GM10847 (cell line): ENCODE data around the gene ZG16.

ENCODE experiments used
- POLR2A ChIP-seq: IDR thresholded peaks from 2 replicates; pipeline ENCODE4 v1.6.1; 2011; ENCODE audit not compliant: insufficient read length; ENCODE audit errors: extremely low read depth

ZG16 gene, protein sequence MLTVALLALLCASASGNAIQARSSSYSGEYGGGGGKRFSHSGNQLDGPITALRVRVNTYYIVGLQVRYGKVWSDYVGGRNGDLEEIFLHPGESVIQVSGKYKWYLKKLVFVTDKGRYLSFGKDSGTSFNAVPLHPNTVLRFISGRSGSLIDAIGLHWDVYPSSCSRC

DNA sequence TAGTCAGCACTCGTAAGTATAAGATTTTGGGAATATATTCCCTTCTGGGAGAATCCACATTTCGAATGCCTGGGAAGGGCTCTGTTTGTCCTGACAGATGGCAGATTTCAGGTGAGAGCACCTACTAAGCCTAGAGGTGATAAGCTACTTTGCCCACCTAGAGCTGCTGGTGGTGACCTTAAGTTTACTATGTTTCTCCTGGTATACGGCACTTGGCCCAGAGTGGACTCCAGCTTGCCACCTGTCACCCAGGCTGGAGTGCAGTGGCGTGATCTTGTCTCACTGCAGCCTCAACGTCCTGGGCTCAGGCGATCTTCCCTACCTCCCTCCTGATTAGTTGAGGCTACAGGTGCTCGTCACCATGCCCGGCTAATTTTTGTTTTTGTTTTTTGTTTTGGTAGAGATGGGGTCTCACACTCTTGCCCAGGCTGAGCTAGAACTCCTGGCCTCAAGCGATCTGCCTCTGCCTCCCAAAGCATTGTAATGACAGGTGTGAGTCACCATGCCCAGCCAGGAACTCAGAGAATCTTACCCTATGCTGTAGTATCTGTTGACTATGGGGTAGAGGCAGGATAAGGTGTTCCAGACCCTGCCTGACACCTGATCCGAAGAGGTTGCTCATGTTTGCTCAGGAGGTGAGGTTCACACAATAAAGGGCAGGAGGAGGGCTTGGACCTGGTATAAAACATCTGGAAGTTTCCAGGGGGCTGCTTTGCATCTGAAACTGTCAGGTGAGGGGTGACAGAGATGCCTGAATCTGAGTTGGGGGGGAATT is at the start of gene ZG16:
Gene ZG16, plus strand, starts transcription at position 681 of the 775 bp plus-strand sequence. CDS start 1,011 bp downstream, outside the sequence.
- no peak for TF ChIP-seq POLR2A

DNA sequence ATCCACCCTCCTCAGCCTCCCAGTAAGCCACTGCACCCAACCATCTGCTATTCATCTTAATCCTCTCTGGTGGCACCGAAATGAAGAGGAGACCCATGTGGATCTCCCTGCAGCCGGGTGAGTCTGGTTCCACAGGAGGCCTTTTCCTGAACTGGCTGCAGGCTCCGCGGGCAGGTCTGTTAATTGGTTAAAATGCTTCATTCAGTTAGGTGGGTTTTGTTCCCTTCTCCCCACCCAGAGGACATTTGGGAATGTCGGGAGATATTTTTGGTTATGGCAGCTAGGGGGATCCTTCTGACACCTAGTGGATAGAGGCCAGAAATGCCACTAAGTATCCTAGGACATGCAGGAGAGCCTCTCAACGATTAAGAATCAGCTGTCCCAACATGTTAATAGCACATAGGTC is 48.9 kb upstream of the ZG16 start:
- no peak for TF ChIP-seq POLR2A

DNA sequence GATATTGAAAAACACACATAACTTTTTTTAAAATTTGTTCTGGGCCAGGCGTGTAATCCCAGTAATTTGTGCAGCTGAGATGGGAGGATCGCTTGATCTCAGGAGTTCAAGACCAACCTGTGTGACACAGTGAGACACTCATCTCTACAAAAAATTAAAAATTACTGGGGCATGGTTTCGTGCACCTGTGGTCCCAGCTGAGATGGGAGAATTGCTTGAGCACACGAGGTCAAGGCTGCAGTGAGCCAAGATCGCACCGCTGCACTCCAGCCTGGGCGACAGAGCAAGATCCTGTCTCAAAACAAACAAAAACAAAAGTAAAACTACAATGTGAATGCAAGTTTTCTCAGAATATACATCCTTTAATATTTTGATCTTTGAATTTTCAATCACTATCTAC is 47.4 kb upstream of the ZG16 start:
- no peak for TF ChIP-seq POLR2A

DNA sequence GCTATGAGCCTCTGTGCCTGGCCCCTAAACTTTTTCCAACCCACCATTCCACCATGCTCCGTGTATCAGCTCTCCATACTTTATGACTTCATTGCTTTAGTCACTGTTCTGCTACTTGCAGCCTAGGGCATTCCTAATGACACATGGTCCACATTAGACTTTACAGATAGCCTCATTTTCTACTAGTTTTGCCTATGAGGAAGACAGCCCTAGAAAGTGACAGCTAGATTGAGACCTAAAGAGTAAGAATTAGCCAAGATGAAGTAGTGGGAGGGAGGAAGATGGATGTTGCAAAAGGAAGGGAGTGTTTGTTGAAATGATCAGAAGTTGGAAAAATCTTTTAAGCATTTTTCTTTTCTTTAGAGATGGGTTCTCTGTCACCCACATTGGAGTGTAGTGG is 43.3 kb upstream of the ZG16 start:
- no peak for TF ChIP-seq POLR2A

DNA sequence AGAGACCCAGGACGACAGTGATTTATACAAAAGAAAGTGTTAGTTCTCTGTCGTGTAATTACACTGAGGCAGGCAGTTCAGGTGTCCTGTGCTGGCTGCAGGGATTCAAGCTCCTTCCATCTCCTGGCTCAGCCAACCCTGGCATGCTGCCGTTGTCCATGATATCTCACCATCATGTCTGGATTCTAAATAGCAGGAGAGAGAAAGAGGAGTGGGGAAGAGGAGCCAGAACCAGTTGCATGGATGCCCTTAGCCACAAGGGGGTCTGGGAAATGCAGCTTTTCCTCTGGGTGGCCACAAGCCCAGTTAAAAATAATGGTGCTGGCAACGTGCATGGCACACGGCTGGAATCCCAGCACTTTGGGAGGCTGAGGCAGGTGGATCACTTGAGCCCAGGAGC is 41.9 kb upstream of the ZG16 start:
- no peak for TF ChIP-seq POLR2A

DNA sequence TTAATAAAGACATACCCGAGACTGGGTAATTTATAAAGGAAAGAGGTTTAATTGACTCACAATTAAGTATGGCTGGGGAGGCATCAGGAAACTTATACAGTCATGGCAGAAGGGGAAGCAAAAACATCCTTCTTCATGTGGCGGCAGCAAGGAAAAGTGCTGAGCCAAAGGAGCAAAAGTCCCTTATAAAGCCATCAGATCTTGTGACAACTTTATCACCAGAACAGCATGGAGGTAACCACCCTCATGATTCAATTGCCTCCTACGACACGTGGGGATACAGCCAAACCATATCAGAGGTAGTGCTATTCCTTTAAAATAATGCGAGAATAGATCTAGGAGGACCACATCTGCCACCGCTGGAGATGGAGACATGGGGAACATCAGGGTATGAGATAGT is 41.3 kb upstream of the ZG16 start:
- no peak for TF ChIP-seq POLR2A

DNA sequence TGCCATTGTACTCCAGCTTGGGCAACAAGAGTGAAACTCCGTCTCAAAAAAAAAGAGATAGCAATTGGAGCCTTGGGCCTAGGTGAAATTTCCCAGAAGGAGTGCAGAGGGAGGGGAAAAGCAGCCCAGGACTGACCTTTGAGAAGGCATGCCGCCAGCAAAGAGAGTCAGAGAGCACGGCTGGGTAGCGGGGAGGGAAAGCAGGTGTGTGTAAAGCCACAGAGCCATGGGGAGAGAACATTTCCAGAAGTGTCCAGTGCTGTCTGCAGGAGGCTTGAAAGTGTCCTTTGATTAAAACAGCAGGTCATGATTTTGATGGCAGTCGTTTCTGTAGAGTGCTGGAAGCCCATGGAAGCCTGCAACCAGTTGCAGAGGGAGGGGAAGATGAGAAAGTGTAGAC is 40.3 kb upstream of the ZG16 start:
- TF ChIP-seq POLR2A, result no peak

DNA sequence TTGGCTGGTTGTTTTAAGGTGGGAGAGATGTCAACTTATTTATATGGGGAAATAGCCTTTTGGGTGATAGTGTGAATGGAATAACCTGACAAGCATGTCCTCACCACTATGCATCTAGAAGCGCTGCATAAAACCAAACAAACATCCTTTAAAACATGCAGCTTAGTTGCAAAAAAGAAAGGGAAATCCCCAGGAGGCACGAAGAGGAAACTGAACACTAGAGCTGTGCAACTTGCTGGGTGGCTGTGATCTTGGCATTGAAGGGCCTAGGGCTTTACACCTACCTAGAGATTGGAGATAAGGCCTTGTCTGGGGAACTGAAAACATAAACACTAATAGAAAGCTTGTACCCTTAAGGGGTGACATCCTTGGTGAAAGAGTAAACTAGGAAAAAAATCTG is 39.5 kb upstream of the ZG16 start:
- no peak for TF ChIP-seq POLR2A

DNA sequence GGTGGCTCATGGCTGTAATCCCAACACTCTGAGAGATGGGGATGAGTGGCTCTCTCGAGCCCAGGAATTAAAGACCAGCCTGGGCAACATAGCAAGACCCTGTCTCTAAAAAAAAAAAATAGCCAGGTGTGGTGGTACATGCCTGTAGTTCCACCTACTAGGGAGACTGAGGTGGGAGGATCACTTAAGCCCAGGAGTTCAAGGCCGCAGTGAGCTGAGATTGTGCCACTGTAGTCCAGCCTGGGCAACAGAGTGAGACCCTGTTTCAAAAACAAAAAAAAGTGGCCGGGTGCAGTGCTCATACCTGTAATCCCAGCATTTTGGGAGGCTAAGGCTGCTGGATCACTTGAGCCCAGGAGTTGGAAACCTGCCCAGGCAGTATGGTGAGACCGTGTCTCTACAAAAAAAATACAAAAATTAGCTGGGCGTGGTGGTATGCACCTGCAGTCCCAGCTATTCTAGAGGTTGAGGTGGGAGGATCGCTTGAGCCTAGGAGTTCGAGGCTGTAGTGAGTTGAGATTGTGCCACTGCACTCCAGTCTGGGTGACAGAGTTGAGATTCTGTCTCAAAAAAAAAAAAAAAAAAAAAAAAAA is 35.3 kb upstream of the ZG16 start:
- no peak for TF ChIP-seq POLR2A

DNA sequence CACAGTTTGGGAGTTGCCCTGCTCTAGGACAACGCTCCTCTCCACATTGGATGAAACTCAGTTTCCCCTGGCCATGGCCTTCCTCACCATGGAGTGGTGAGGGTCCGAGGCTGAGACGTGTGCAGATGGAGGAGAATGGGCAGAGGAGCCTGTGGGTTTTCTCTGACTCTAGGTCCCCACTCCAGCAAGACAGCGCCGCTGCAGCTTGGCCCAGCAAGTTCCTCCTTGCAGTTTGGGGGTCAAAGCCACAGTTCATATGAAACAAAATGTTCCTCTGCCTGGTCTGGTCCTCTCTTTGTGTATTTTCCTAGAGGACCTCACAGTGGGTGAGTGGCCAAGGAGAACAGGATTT is 34.6 kb upstream of the ZG16 start:
- TF ChIP-seq POLR2A, result no peak

DNA sequence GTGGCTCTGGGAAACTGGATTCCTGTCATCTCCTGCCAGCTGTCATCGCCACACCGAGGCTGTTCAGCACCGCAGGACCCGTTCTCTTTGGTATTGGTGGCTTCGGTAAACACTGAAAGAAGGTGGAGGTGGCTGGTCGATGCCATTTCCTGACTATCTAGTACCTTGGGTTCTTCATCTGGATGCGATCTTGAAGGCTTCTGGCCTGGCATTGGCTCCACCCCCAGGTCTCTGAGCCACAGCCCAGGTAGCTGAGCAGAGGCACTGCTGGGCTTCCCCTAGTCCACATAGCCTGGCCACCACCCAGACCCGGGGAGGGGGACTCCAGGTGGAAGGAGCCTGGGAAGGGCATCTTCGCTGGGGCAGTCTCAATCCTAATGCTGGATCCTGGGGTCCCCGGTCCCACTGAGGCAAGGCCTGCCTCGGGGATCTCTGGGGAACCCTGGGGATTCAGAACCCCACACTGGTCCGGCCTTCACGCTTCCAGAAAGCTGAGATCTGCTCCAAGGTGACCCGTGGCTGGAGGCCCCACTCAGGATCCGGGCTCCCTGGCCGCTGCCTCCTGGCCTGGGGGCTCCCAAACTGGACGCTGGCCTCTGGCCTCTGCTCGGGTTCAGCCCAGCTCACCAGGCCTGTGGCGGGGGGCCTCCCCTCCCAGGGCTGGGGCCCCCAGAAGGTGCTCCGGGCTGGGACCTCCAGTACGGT is 34.1 kb upstream of the ZG16 start:
- TF ChIP-seq POLR2A, result no peak

DNA sequence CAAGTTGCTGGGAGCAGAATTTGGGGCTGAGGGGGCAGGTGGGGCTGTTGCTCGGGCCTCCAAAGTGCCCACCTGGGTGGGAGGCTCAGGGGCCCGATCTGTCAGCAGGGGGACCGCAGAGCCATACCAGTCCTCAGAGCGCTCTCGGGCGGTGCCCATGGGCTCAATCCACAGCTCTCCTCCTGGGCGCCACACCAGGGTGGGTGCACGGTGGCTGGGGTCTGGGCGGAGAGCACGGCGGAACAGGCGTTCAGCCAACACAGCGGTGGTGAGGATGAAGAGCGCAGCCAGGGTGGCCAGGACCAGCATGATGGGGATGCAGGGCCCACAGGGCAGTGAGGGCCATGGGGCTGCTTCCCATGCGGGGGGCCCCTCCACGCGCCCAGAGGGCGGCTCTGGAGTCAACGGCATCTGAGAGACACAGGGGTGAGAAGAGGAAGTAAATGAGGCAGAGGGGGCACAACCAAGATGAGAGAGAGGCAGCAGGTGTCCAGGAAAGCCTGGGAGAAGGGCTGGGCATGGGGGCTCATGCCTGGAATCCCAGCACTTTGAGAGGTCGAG is 33.4 kb upstream of the ZG16 start:
- TF ChIP-seq POLR2A, result no peak

DNA sequence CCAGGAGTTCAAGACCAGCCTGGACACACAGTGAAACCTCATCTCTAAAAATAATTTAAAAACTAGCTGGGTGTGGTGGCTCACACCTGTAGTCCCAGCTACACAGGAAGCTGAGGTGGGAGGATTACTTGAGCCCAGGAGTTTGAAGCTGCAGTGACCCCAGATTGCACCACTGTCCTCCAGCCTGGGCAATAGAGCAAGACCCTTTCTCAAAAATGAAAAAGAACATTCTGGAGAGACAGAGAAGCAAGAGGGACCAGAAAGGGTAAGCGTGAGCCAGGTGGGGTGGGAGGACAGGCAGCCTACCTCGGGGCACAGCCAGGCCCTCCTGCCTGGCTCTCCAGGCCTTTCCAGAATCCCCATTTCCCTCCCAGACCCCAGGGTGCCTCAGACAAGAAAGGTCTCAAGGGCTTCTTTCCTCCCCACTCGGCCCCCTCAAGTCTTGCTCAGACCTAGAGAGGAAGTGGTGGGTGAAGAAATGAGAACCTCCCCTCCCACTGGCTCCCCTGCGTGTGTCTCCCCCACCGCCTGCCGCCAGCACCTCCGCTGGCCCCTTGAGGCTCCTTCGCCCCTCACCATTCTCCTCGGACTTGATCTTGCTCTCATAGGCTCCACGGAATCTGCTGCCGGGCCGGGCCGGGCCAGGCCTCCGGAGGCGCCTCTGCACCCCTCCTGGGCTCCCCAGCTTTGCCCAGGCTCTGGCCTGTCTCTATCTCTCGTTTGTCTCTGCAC is 32.8 kb upstream of the ZG16 start:
- no peak for TF ChIP-seq POLR2A

DNA sequence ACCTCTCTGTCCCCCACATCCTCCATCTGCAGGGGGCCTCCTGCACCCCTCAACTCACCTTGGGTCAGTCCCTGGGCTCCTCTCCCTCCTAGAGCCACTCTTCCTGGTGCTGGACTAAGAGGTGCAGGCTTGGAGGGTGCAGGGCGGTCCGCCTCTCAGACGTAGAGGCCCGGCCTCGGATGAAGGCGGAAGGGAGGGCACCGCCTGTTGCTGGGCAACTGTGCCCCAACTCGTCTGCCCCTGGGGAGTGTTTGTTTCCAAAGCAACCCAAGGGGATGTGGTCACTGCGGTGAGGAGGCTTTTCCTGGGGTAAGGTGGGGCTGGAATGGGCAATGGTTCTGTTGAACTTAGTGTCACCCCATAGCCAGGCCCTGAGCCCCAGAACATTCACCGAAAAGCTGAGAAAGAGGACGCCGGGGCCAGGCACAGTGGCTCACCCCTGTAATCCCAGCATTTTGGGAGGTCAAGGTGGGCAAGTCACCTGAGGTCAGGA is 32.2 kb upstream of the ZG16 start, which contains the start of gene C16orf54:
Gene C16orf54, minus strand, starts transcription at position 138 of the 493 bp plus-strand sequence. CDS start 1,039 bp downstream, outside the sequence.
- peak; percentile 36 for TF ChIP-seq POLR2A
